Loucy (cell line): Measurements from ENCODE around the gene MICAL3.

Experiments
- H2AFZ ChIP-seq: fragments of 200-600 bp; sonication (generic); 2 replicates; pipeline ENCODE4 v1.6.0; 2016; ENCODE audit warnings: antibody characterized with exemption, mild to moderate bottlenecking, low read length, moderate library complexity
- H3F3A ChIP-seq: fragments of 200-600 bp; 2 replicates; pipeline ENCODE4 v1.6.0; 2016; ENCODE audit warnings: antibody characterized with exemption, low read depth, mild to moderate bottlenecking
- H3K27me3 ChIP-seq: fragments of 200-600 bp; sonication (generic); 2 replicates; pipeline ENCODE4 v1.6.1; 2014; ENCODE audit warnings: low read length, mild to moderate bottlenecking; ENCODE audit not compliant: insufficient read depth, poor library complexity, severe bottlenecking
- H3K36me3 ChIP-seq: fragments of 200-600 bp; sonication (generic); 2 replicates; pipeline ENCODE4 v1.6.1; 2016; ENCODE audit warnings: low read length; ENCODE audit not compliant: insufficient read depth
- H3K4me1 ChIP-seq: fragments of 200-600 bp; sonication (generic); 2 replicates; pipeline ENCODE4 v1.5.1; 2014; ENCODE audit warnings: low read length, mild to moderate bottlenecking; ENCODE audit not compliant: insufficient read depth, poor library complexity, severe bottlenecking
- H3K4me2 ChIP-seq: fragments of 200-600 bp; sonication (generic); 2 replicates; pipeline ENCODE4 v1.6.0; 2014; ENCODE audit warnings: antibody characterized with exemption, low read length, low read depth, mild to moderate bottlenecking; ENCODE audit not compliant: poor library complexity, severe bottlenecking
- H3K4me3 ChIP-seq: fragments of 200-600 bp; sonication (generic); 2 replicates; pipeline ENCODE4 v1.5.1; 2014; ENCODE audit warnings: low read length, mild to moderate bottlenecking, mixed read lengths; ENCODE audit not compliant: poor library complexity, severe bottlenecking
- H3K79me2 ChIP-seq: fragments of 200-600 bp; sonication (generic); 2 replicates; pipeline ENCODE4 v1.6.1; 2014; ENCODE audit warnings: low read length; ENCODE audit not compliant: insufficient read depth
- H3K9ac ChIP-seq: fragments of 200-600 bp; sonication (generic); 2 replicates; pipeline ENCODE4 v1.6.0; 2014; ENCODE audit warnings: mild to moderate bottlenecking, low read depth, low read length, moderate library complexity; ENCODE audit not compliant: poor library complexity, severe bottlenecking
- H3K9me2 ChIP-seq: fragments of 200-600 bp; sonication (generic); replicated peaks from 2 replicates; pipeline ENCODE4 v1.6.1; 2016; ENCODE audit warnings: low read depth, low read length, mixed read lengths
- H3K9me3 ChIP-seq: fragments of 200-600 bp; sonication (generic); 2 replicates; pipeline ENCODE4 v1.6.1; 2014; ENCODE audit warnings: mild to moderate bottlenecking, antibody characterized with exemption, low read length, low read depth; ENCODE audit not compliant: insufficient read depth
- H4K20me1 ChIP-seq: fragments of 200-600 bp; sonication (generic); 2 replicates; pipeline ENCODE4 v1.6.0; 2014; ENCODE audit warnings: antibody characterized with exemption, low read length, mild to moderate bottlenecking; ENCODE audit not compliant: insufficient read depth, poor library complexity, severe bottlenecking
- EZH2phosphoT487 ChIP-seq: fragments of 200-600 bp; IDR thresholded peaks from 2 replicates; pipeline ENCODE4 v1.6.1; 2018; ENCODE audit warnings: antibody characterized with exemption, mild to moderate bottlenecking, moderate library complexity, borderline replicate concordance
- TF ChIP-seq, protein P1 (sequence below): fragments of 200-600 bp; sonication (generic); conservative IDR thresholded peaks from 2 replicates; pipeline ENCODE4 v1.5.1; 2014; ENCODE audit warnings: mild to moderate bottlenecking, antibody characterized with exemption, low read length

MICAL3 gene

DNA sequence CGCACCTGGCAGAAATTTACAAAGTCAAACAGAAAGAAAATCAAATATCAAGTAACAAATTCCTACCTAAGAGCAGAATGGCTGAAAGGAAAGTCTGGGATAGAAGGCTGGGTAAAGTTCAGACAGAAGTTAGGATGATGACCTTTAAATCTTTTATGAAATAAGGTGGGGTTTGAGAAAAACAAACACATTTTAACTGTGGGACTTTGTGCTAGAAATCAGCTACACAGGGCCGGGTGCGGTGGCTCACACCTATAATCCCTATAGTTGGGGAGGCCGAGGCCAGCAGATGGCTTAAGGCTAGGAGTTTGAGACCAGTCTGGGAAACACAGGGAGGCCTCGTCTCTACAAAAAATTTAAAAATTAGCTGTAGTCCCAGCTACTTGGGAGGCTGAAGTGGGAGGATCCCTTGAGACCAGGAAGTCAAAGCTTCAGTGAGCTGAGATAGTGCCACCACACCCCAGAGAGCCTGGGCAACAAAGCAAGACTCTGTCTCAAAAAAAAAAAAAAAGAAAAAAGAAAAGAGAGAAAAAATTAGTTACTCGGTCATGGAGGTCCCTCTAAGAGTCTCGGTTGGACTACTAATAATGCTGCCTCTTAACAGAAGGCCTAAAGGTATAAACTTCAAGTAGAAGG lies 130.3 kb downstream of the MICAL3 start:
- no peaks in the 10 kb centered on the region for H3K79me2 ChIP-seq
- no peak for TF ChIP-seq EZH2phosphoT487
- TF ChIP-seq, protein P1, sequence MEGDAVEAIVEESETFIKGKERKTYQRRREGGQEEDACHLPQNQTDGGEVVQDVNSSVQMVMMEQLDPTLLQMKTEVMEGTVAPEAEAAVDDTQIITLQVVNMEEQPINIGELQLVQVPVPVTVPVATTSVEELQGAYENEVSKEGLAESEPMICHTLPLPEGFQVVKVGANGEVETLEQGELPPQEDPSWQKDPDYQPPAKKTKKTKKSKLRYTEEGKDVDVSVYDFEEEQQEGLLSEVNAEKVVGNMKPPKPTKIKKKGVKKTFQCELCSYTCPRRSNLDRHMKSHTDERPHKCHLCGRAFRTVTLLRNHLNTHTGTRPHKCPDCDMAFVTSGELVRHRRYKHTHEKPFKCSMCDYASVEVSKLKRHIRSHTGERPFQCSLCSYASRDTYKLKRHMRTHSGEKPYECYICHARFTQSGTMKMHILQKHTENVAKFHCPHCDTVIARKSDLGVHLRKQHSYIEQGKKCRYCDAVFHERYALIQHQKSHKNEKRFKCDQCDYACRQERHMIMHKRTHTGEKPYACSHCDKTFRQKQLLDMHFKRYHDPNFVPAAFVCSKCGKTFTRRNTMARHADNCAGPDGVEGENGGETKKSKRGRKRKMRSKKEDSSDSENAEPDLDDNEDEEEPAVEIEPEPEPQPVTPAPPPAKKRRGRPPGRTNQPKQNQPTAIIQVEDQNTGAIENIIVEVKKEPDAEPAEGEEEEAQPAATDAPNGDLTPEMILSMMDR = no peak
- no peak overlapping the region for H3K4me2 ChIP-seq
- no peaks in the 10 kb centered on the region for H3K4me1 ChIP-seq
- peaks cover 82% of the 10 kb centered on the region; the same call in 1 of the 2 replicates for H3K36me3 ChIP-seq
- H3F3A ChIP-seq = no peaks in the 10 kb centered on the region
- H3K27me3 ChIP-seq = no peaks in the 10 kb centered on the region
- no peaks in the 10 kb centered on the region for H3K9me2 ChIP-seq
- no peak overlapping the region for H3K4me3 ChIP-seq
- H3K9me3 ChIP-seq = no peaks in the 10 kb centered on the region
- no peaks in the 10 kb centered on the region for H4K20me1 ChIP-seq
- H3K9ac ChIP-seq = no peak overlapping the region
- no peak overlapping the region for H2AFZ ChIP-seq

GRCh38 chr22:17892376-17892775 lies 132.0 kb downstream of the MICAL3 start:
- no peak overlapping the region for H2AFZ ChIP-seq
- H3K9ac ChIP-seq = no peak overlapping the region
- H3K79me2 ChIP-seq = no peaks in the 10 kb centered on the region
- H3K36me3 ChIP-seq = peaks cover 83% of the 10 kb centered on the region; the same call in 1 of the 2 replicates
- no peaks in the 10 kb centered on the region for H4K20me1 ChIP-seq
- TF ChIP-seq, protein P1 = no peak
- TF ChIP-seq EZH2phosphoT487 = no peak
- no peaks in the 10 kb centered on the region for H3K27me3 ChIP-seq
- H3K4me1 ChIP-seq = no peaks in the 10 kb centered on the region
- H3K4me2 ChIP-seq = no peak overlapping the region
- no peaks in the 10 kb centered on the region for H3F3A ChIP-seq
- no peaks in the 10 kb centered on the region for H3K9me2 ChIP-seq
- H3K4me3 ChIP-seq = no peak overlapping the region
- H3K9me3 ChIP-seq = no peaks in the 10 kb centered on the region

DNA sequence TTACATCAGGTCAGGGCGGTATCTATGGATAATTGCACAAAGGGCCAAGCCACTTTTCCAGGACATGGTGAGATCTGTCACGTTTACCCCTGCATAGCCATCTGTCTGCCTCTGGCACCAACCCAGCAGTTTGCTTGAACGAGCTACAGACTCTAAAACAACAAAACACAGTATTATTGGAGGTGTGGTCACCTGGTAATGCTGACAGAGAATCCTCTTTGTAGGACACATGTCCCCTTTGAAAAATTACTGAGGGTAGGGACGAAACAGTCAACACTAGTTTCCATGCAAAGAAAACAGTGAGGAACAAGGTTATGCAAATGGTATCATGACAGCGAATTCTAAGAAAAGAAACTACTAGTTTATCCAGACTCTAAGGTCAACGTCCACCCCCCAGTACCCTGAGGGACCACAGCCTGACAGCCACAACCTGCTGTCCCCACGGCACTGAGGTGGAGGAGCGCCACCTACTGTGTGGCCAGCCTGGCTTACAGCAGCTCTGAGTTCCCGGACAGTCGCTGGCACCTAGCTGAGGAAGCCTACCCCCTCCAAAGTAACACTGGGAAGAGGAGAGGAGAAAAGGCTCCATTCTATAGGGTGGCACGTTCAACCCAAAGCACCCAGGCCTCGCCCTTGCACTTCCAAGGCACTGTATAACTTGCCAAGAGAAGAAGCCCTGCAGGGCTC lies 132.7 kb downstream of the MICAL3 start:
- Histone ChIP-seq H3K4me2 (no peak overlapping the region), H3K9me3 (no peaks in the 10 kb centered on the region), H3K9me2 (no peaks in the 10 kb centered on the region), H4K20me1 (no peaks in the 10 kb centered on the region), H3K27me3 (no peaks in the 10 kb centered on the region), H3K4me1 (no peaks in the 10 kb centered on the region), H2AFZ (no peak overlapping the region), H3K79me2 (no peaks in the 10 kb centered on the region), H3K36me3 (peaks cover 84% of the 10 kb centered on the region; the same call in 1 of the 2 replicates), H3K9ac (no peak overlapping the region), H3K4me3 (no peak overlapping the region), H3F3A (no peaks in the 10 kb centered on the region)
- no peak for TF ChIP-seq EZH2phosphoT487
- TF ChIP-seq, protein P1 = peak; percentile 66
